Adrenal gland (tissue), 12 donors: ENCODE measurements around the gene CTNND2. TPM values are rescaled to one million over a fixed set of nuclear protein-coding genes. Genes with fewer than 3 reads are reported as not detected.
"Not testable (repeated sequence)": the region's sequence is repeated elsewhere in the genome, so short reads cannot be mapped to it uniquely, and the experiment has no call there.

Experiments used
- DNase-seq, 7 donors: peaks; one replicate each; pipeline ENCODE4 v3.0.0-alpha.2; 2019 to 2020
- H3K27ac ChIP-seq, 5 donors: fragments of 200-600 bp; sonication (generic) in 4 of 5; 1 replicate in 3 of 5; 2 replicates in 2 of 5; pipeline versions ENCODE4 v1.5.1 to v1.8.0; 2016 to 2020; ENCODE audit warnings: mild to moderate bottlenecking in 1 of 5
- H3K27me3 ChIP-seq: fragments of 200-600 bp; 2 replicates; pipeline ENCODE4 v1.8.0; 2021
- H3K36me3 ChIP-seq, 2 donors: fragments of 200-600 bp; replicated peaks in 1 of 2; 1 replicate in 1 of 2; 2 replicates in 1 of 2; pipeline versions ENCODE4 v1.5.1 to v1.8.0; 2018 to 2022
- H3K4me1 ChIP-seq, 2 donors: fragments of 200-600 bp; replicated peaks in 1 of 2; 1 replicate in 1 of 2; 2 replicates in 1 of 2; pipeline versions ENCODE4 v1.5.1 to v1.8.0; 2018 to 2021
- H3K4me3 ChIP-seq, 4 donors: fragments of 200-600 bp; sonication (generic) in 3 of 4; one replicate each; pipeline ENCODE4 v1.5.1; 2016 to 2018
- H3K9me3 ChIP-seq, 3 donors: fragments of 200-600 bp; sonication (generic) in 1 of 3; replicated peaks in 1 of 3; 1 replicate in 2 of 3; 2 replicates in 1 of 3; pipeline versions ENCODE4 v1.5.1 to v1.8.0; 2016 to 2021
- POLR2A ChIP-seq, 2 donors: fragments of 450-650 bp; IDR thresholded peaks; one replicate each; pipeline ENCODE4 v1.6.1; 2017; ENCODE audit warnings: antibody characterized with exemption in 2 of 2, mild to moderate bottlenecking in 2 of 2, moderate library complexity in 1 of 2
- WGBS, 4 donors: extraction: QIAGEN DNeasy Blood & Tissue Kit in 2 of 4; methylation state at CpG; one replicate each; pipeline versions ENCODE4 v1.1.5 to v1.1.7; 2013 to 2017; 5-methylcytosine and 5-hydroxymethylcytosine counted together
- intact Hi-C, 2 donors: fragments of 100-400 bp; cut with DNase I; formaldehyde crosslinking; loops; one replicate each; pipeline versions ENCODE4 v1.14.1 to v1.15.0; 2022 to 2023
- polyA plus RNA-seq, 3 donors: library from polyadenylated mRNA; stranded (reverse); fragments of 200-250 nt in 2 of 3; fragments of 350-450 nt in 1 of 3; fragmentation: Illumina TruSeq in 1 of 3; extraction: RNeasy Lipid Tissue Mini Kit (QIAGEN cat#74804) in 1 of 3; gene quantifications; one replicate each; pipeline ENCODE4 v1.2.3, GENCODE V29; 2013 to 2014
- total RNA-seq, 9 donors: library from RNA; depleted of rRNA in 4 of 9; stranded (reverse); fragments of >200 nt in 4 of 9; fragments of 120-200 nt in 1 of 9; fragmentation: NEBNext Ultra II Directional in 1 of 9; extraction: Animal tissue kit (Norgen Biotek cat#: 25700) in 1 of 9; gene quantifications; one replicate each; pipeline versions ENCODE4 v1.1.0 to v1.2.4, GENCODE V29; 2013 to 2023
- TF ChIP-seq, protein P1 (sequence below), 6 experiments: fragments of 450-650 bp in 4 of 6; fragments of 200-600 bp in 2 of 6; sonication (generic) in 1 of 6; IDR thresholded peaks; 1 replicate in 5 of 6; 2 replicates in 1 of 6; pipeline versions ENCODE4 v1.5.1 to v1.8.0; 2016 to 2021; ENCODE audit warnings: antibody characterized with exemption in 6 of 6, mild to moderate bottlenecking in 2 of 6, moderate library complexity in 1 of 6
- donor health status: healthy with polysubstance abuse.
- donor health status: Bipolar disorder and iron deficiency.
- donor health status: DM: yes; HTN: yes; CAD: no.
- donor health status: DM: no; HTN: no; CAD: no.
- donor health status: DM: no; HTN: no; CAD: no.
- donor health status: DM: yes; HTN: yes; CAD: no.

Gene CTNND2
- total and polyA plus RNA-seq, 12 donors: 0.34 to 4.2 (median 1.1) TPM; not detected in 1

- no peaks in the 10 kb centered on the region for H3K27me3 ChIP-seq
- no peaks in the 10 kb centered on the region for H3K36me3 ChIP-seq
- TF ChIP-seq POLR2A (IDR thresholded peaks at IDR 0.05): no peak
- TF ChIP-seq, protein P1, sequence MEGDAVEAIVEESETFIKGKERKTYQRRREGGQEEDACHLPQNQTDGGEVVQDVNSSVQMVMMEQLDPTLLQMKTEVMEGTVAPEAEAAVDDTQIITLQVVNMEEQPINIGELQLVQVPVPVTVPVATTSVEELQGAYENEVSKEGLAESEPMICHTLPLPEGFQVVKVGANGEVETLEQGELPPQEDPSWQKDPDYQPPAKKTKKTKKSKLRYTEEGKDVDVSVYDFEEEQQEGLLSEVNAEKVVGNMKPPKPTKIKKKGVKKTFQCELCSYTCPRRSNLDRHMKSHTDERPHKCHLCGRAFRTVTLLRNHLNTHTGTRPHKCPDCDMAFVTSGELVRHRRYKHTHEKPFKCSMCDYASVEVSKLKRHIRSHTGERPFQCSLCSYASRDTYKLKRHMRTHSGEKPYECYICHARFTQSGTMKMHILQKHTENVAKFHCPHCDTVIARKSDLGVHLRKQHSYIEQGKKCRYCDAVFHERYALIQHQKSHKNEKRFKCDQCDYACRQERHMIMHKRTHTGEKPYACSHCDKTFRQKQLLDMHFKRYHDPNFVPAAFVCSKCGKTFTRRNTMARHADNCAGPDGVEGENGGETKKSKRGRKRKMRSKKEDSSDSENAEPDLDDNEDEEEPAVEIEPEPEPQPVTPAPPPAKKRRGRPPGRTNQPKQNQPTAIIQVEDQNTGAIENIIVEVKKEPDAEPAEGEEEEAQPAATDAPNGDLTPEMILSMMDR (IDR thresholded peaks at IDR 0.05): no peak
- DNase-seq: no peak
- H3K9me3 ChIP-seq: no peaks in the 10 kb centered on the region
- H3K4me1 ChIP-seq: no peaks in the 10 kb centered on the region
- intact Hi-C loops: no loop called here
- H3K4me3 ChIP-seq: no peak overlapping the region
- no peak overlapping the region for H3K27ac ChIP-seq
- WGBS, 4 donors: 62 to 74% (median 71%) methylated on average over 2 of the region's 2 CpGs
Observed at GRCh38 chr5:11617080-11617479, 287.2 kb downstream of the CTNND2 start.

GRCh38 chr5:11616624-11617023, 287.6 kb downstream of the CTNND2 start:
- intact Hi-C loops, H3K4me1 ChIP-seq, H3K36me3 ChIP-seq, H3K27ac ChIP-seq, DNase-seq, H3K4me3 ChIP-seq, H3K9me3 ChIP-seq, H3K27me3 ChIP-seq: not testable (repeated sequence)
- WGBS, 4 donors: 74 to 77% (median 74%) methylated on average over 7 of the region's 7 CpGs

DNA sequence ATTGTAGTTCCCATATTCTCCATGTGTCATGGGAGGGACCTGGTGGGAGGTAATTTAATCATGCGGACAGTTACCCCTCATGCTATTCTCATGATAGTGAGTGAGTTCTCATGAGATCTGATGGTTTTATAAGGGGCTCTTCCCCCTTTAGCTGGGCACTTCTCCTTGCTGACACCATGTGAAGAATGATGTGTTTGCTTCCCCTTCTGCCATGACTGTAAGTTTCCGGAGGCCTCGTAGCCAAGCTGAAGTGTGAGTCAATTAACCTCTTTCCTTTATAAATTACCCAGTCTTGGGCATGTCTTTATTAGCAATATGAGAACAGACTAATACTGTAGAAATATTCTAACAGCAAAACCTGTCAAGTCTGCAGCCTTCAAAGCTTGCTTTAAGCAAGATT, 293.2 kb downstream of the CTNND2 start:
- intact Hi-C loops: no loop called here
- Histone ChIP-seq H3K4me3 (no peak overlapping the region), H3K27me3 (no peaks in the 10 kb centered on the region), H3K36me3 (no peaks in the 10 kb centered on the region), H3K27ac (no peak overlapping the region), H3K4me1 (no peaks in the 10 kb centered on the region), H3K9me3 (no peaks in the 10 kb centered on the region)
- no peak for DNase-seq
- WGBS, 4 donors: 47 to 58% (median 58%) methylated on average over 3 of the region's 3 CpGs
- TF ChIP-seq POLR2A (IDR thresholded peaks at IDR 0.05): no peak
- TF ChIP-seq, protein P1 (IDR thresholded peaks at IDR 0.05): no peak

- H3K4me1 ChIP-seq: no peaks in the 10 kb centered on the region
- H3K27ac ChIP-seq: no peak overlapping the region
- H3K36me3 ChIP-seq: no peaks in the 10 kb centered on the region
- H3K9me3 ChIP-seq: no peaks in the 10 kb centered on the region
- no peak for DNase-seq
- TF ChIP-seq POLR2A (IDR thresholded peaks at IDR 0.05): no peak
- TF ChIP-seq, protein P1 (IDR thresholded peaks at IDR 0.05): no peak
- no peak overlapping the region for H3K4me3 ChIP-seq
- H3K27me3 ChIP-seq: no peaks in the 10 kb centered on the region
- 46 to 62% (median 49%) methylated on average over 5 of the region's 5 CpGs for WGBS, 4 donors
- intact Hi-C loops: no loop called here
Observed at GRCh38 chr5:11609570-11610303, 294.5 kb downstream of the CTNND2 start.

- no peaks in the 10 kb centered on the region for H3K9me3 ChIP-seq
- no peak overlapping the region for H3K4me3 ChIP-seq
- TF ChIP-seq POLR2A (IDR thresholded peaks at IDR 0.05): no peak
- TF ChIP-seq, protein P1 (IDR thresholded peaks at IDR 0.05): no peak
- no peak for DNase-seq
- no peaks in the 10 kb centered on the region for H3K4me1 ChIP-seq
- intact Hi-C loops: no loop called here
- no peaks in the 10 kb centered on the region for H3K36me3 ChIP-seq
- no peak overlapping the region for H3K27ac ChIP-seq
- no peaks in the 10 kb centered on the region for H3K27me3 ChIP-seq
Observed at GRCh38 chr5:11608530-11608929, 295.7 kb downstream of the CTNND2 start.
